GM19238 (cell line): ENCODE results near the gene KCP.
A peak's percentile ranks its signal among the peaks of the same experiment; 100 is the strongest.

Source experiments
- DNase-seq: peaks from one replicate; pipeline ENCODE4 v3.0.0; 2011; ENCODE audit warnings: low spot score; ENCODE audit not compliant: insufficient read length

Gene KCP

GRCh38 chr7:128876127-128876526, 34.4 kb downstream of the KCP start:
- no peak for DNase-seq

GRCh38 chr7:128875523-128875948, 35.0 kb downstream of the KCP start:
- DNase-seq, result no peak

- DNase-seq, result no peak
These were observed 36.1 kb downstream of the KCP start for GRCh38 chr7:128874140-128875031.

- DNase-seq, result no peak
These were observed 37.3 kb downstream of the KCP start for GRCh38 chr7:128873234-128873633.

GRCh38 chr7:128872394-128872824, 38.1 kb downstream of the KCP start:
- DNase-seq, result no peak

- no peak for DNase-seq
These were observed 39.5 kb downstream of the KCP start for GRCh38 chr7:128871050-128871449.

GRCh38 chr7:128869944-128870285, 40.6 kb downstream of the KCP start:
- no peak for DNase-seq

GRCh38 chr7:128869138-128869943, 41.2 kb downstream of the KCP start:
- DNase-seq, result peak; percentile 65

GRCh38 chr7:128868624-128869137, 41.8 kb downstream of the KCP start:
- no peak for DNase-seq

- no peak for DNase-seq
These were observed 42.5 kb downstream of the KCP start for GRCh38 chr7:128867842-128868623.

GRCh38 chr7:128867241-128867640, 43.3 kb downstream of the KCP start:
- no peak for DNase-seq

GRCh38 chr7:128865996-128866877, 44.3 kb downstream of the KCP start:
- DNase-seq, result no peak

GRCh38 chr7:128865303-128865702, 45.2 kb downstream of the KCP start:
- no peak for DNase-seq

GRCh38 chr7:128863433-128863989, 47.0 kb downstream of the KCP start:
- peak; percentile 73 for DNase-seq

GRCh38 chr7:128862571-128863432, 47.7 kb downstream of the KCP start, which contains the start of gene ATP6V1F:
Gene ATP6V1F (plus strand): TSS chr7:128862856. CDS start chr7:128862905, 49 bp downstream.
- DNase-seq, result peak; percentile 99

GRCh38 chr7:128861957-128862570, 48.4 kb downstream of the KCP start:
- no peak for DNase-seq

- DNase-seq, result no peak
These were observed 50.1 kb downstream of the KCP start for GRCh38 chr7:128860158-128861073.
